OCI-LY1 (cell line): ENCODE results near the gene ADK.

Source experiments
- EZH2 ChIP-seq: fragments of 200-600 bp; sonication (generic), shearing (Covaris generic); IDR thresholded peaks from 2 replicates; pipeline ENCODE4 v1.8.0; 2017; ENCODE audit warnings: borderline replicate concordance, mixed run types, mild to moderate bottlenecking, antibody characterized with exemption, low read length, moderate library complexity, mixed read lengths
- TF ChIP-seq, protein P1 (sequence below): fragments of 200-600 bp; sonication (generic), shearing (Covaris generic); IDR thresholded peaks from 2 replicates; pipeline ENCODE4 v1.5.1; 2017; ENCODE audit warnings: mild to moderate bottlenecking, antibody characterized with exemption, low read length, moderate library complexity, mixed read lengths

DNA sequence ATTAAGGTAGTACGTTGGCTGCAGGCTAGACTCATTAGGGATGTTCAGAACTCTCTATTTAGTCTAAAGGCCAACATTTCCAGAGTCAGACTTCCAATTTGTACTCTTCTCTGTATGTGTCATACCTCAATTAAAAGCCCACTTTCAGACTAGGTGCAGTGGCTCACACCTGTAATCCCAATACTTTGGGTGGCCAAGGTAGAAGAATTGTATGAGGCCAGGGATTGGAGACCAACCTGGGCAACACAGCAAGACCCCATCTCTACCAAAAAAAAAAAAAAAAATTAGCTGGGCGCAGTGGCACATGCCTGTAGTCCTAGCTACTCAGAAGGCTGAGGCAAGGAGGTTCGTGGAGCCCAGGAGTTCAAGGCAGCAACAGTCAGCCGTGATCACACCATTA lies 484.6 kb downstream of the ADK start:
- TF ChIP-seq, protein P1, sequence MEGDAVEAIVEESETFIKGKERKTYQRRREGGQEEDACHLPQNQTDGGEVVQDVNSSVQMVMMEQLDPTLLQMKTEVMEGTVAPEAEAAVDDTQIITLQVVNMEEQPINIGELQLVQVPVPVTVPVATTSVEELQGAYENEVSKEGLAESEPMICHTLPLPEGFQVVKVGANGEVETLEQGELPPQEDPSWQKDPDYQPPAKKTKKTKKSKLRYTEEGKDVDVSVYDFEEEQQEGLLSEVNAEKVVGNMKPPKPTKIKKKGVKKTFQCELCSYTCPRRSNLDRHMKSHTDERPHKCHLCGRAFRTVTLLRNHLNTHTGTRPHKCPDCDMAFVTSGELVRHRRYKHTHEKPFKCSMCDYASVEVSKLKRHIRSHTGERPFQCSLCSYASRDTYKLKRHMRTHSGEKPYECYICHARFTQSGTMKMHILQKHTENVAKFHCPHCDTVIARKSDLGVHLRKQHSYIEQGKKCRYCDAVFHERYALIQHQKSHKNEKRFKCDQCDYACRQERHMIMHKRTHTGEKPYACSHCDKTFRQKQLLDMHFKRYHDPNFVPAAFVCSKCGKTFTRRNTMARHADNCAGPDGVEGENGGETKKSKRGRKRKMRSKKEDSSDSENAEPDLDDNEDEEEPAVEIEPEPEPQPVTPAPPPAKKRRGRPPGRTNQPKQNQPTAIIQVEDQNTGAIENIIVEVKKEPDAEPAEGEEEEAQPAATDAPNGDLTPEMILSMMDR, result no peak
- no peak for TF ChIP-seq EZH2
